Measurements from ENCODE around the gene ABCA8.
A peak's percentile ranks its signal among the peaks of the same experiment; 100 is the strongest.
"Not testable (repeated sequence)": the region's sequence is repeated elsewhere in the genome, so short reads cannot be mapped to it uniquely, and the experiment has no call there.

ABCA8 gene

GRCh38 chr17:68955181-68955841 lies at the start of gene ABCA8:
TSS of gene ABCA8 (minus strand) at chr17:68955392. CDS start at chr17:68942034, 13,358 bp downstream.
- DNase-seq (ENCODE audit: low spot score), result no peak

GRCh38 chr17:69004759-69005158 lies 49.6 kb upstream of the ABCA8 start:
- DNase-seq (ENCODE audit: low spot score), result not testable (repeated sequence)

- not testable (repeated sequence) for DNase-seq (ENCODE audit: low spot score)
Observed at GRCh38 chr17:68999743-69000142, 44.6 kb upstream of the ABCA8 start.

GRCh38 chr17:68993112-68993511 lies 37.9 kb upstream of the ABCA8 start:
- DNase-seq (ENCODE audit: low spot score), result no peak

- no peak for DNase-seq (ENCODE audit: low spot score)
Observed at GRCh38 chr17:68987966-68988365, 32.8 kb upstream of the ABCA8 start.

GRCh38 chr17:68981288-68981687 lies 26.1 kb upstream of the ABCA8 start:
- DNase-seq (ENCODE audit: low spot score), result peak; percentile 81

- DNase-seq (ENCODE audit: low spot score), result no peak
Observed at GRCh38 chr17:68973098-68973846, 18.1 kb upstream of the ABCA8 start.

- peak; percentile 61 for DNase-seq (ENCODE audit: low spot score)
Observed at GRCh38 chr17:68972119-68972704, 17.0 kb upstream of the ABCA8 start.

GRCh38 chr17:68969101-68969500 lies 13.9 kb upstream of the ABCA8 start:
- no peak for DNase-seq (ENCODE audit: low spot score)

- no peak for DNase-seq (ENCODE audit: low spot score)
Observed at GRCh38 chr17:68963958-68964357, 8.8 kb upstream of the ABCA8 start.

- no peak for DNase-seq (ENCODE audit: low spot score)
Observed at GRCh38 chr17:68961214-68961882, 6.2 kb upstream of the ABCA8 start.

GRCh38 chr17:68959117-68959516 lies 3.9 kb upstream of the ABCA8 start:
- not testable (repeated sequence) for DNase-seq (ENCODE audit: low spot score)

- no peak for DNase-seq (ENCODE audit: low spot score)
Observed at GRCh38 chr17:68957944-68958343, 2.8 kb upstream of the ABCA8 start.

- no peak for DNase-seq (ENCODE audit: low spot score)
Observed at GRCh38 chr17:68954146-68954896, 871 bp downstream of the ABCA8 start.

- DNase-seq (ENCODE audit: low spot score), result no peak
Observed at GRCh38 chr17:68953340-68953997, 1.7 kb downstream of the ABCA8 start.

GRCh38 chr17:68950725-68951124 lies 4.5 kb downstream of the ABCA8 start:
- no peak for DNase-seq (ENCODE audit: low spot score)

- not testable (repeated sequence) for DNase-seq (ENCODE audit: low spot score)
Observed at GRCh38 chr17:68947868-68948267, 7.3 kb downstream of the ABCA8 start.

- DNase-seq (ENCODE audit: low spot score), result no peak
Observed at GRCh38 chr17:68944435-68945035, 10.7 kb downstream of the ABCA8 start.

GRCh38 chr17:68943812-68944182 lies 11.4 kb downstream of the ABCA8 start:
- not testable (repeated sequence) for DNase-seq (ENCODE audit: low spot score)

- DNase-seq (ENCODE audit: low spot score), result no peak
Observed at GRCh38 chr17:68943123-68943811, 11.9 kb downstream of the ABCA8 start.
